KMS-11 (cell line): Measurements from ENCODE around the gene SPG11.
A peak's percentile ranks its signal among the peaks of the same experiment; 100 is the strongest.

Experiments used
- H2AFZ ChIP-seq: fragments of 200-600 bp; sonication (generic); 2 replicates; pipeline ENCODE4 v1.6.1; 2016; ENCODE audit warnings: antibody characterized with exemption, mixed run types, low read depth
- H3K27ac ChIP-seq: fragments of 200-600 bp; sonication (generic); 2 replicates; pipeline ENCODE4 v1.6.1; 2016; ENCODE audit warnings: mild to moderate bottlenecking, mixed run types
- H3K27me3 ChIP-seq: fragments of 200-600 bp; sonication (generic); 2 replicates; pipeline ENCODE4 v1.6.1; 2017; ENCODE audit warnings: mild to moderate bottlenecking, low read depth, mixed run types, moderate library complexity; ENCODE audit not compliant: insufficient read depth
- H3K36me3 ChIP-seq: fragments of 200-600 bp; sonication (generic); 2 replicates; pipeline ENCODE4 v1.6.1; 2017; ENCODE audit warnings: mild to moderate bottlenecking, mixed run types; ENCODE audit not compliant: insufficient read depth
- H3K4me1 ChIP-seq: fragments of 200-600 bp; sonication (generic); 2 replicates; pipeline ENCODE4 v1.6.1; 2016; ENCODE audit warnings: mild to moderate bottlenecking, low read depth, mixed run types; ENCODE audit not compliant: poor library complexity, severe bottlenecking
- H3K4me2 ChIP-seq: fragments of 200-600 bp; sonication (generic); 2 replicates; pipeline ENCODE4 v1.7.0; 2016; ENCODE audit warnings: mild to moderate bottlenecking, mixed run types
- H3K4me3 ChIP-seq: fragments of 200-600 bp; sonication (generic); IDR thresholded peaks from 2 replicates; pipeline ENCODE4 v1.6.1; 2017; ENCODE audit warnings: low read depth, low read length, mixed read lengths; ENCODE audit not compliant: insufficient read depth
- H3K79me2 ChIP-seq: fragments of 200-600 bp; sonication (generic); 2 replicates; pipeline ENCODE4 v1.6.1; 2016; ENCODE audit warnings: low read depth, mixed run types; ENCODE audit not compliant: insufficient read depth
- H3K9ac ChIP-seq: fragments of 200-600 bp; sonication (generic); 2 replicates; pipeline ENCODE4 v1.6.1; 2016; ENCODE audit warnings: mild to moderate bottlenecking, mixed run types
- H4K20me1 ChIP-seq: fragments of 200-600 bp; sonication (generic); 2 replicates; pipeline ENCODE4 v1.6.1; 2016; ENCODE audit warnings: mild to moderate bottlenecking, mixed run types; ENCODE audit not compliant: insufficient read depth
- CTCF ChIP-seq: fragments of 200-600 bp; sonication (generic); conservative IDR thresholded peaks from 2 replicates; pipeline ENCODE4 v1.6.1; 2017; ENCODE audit warnings: low read depth, mild to moderate bottlenecking, antibody characterized with exemption, low read length, moderate library complexity, mixed read lengths

SPG11 gene

GRCh38 chr15:44603126-44603525, 60.3 kb downstream of the SPG11 start:
- H3K4me2 ChIP-seq = no peak overlapping the region
- H4K20me1 ChIP-seq = no peaks in the 10 kb centered on the region
- no peak for TF ChIP-seq CTCF
- H3K27ac ChIP-seq = no peak overlapping the region
- H3K9ac ChIP-seq = no peak overlapping the region
- H3K36me3 ChIP-seq = peaks cover under 1% of the 10 kb centered on the region; the same call in 1 of the 2 replicates
- H3K4me3 ChIP-seq = no peak overlapping the region
- H3K4me1 ChIP-seq = peaks cover 8% of the 10 kb centered on the region
- no peak overlapping the region for H2AFZ ChIP-seq
- H3K27me3 ChIP-seq = no peaks in the 10 kb centered on the region
- H3K79me2 ChIP-seq = no peaks in the 10 kb centered on the region

- H3K4me2 ChIP-seq = no peak overlapping the region
- H3K4me3 ChIP-seq = no peak overlapping the region
- H3K79me2 ChIP-seq = no peaks in the 10 kb centered on the region
- H4K20me1 ChIP-seq = no peaks in the 10 kb centered on the region
- TF ChIP-seq CTCF = no peak
- H2AFZ ChIP-seq = no peak overlapping the region
- no peak overlapping the region for H3K27ac ChIP-seq
- H3K4me1 ChIP-seq = peaks cover 45% of the 10 kb centered on the region
- no peaks in the 10 kb centered on the region for H3K27me3 ChIP-seq
- H3K36me3 ChIP-seq = no peaks in the 10 kb centered on the region
- H3K9ac ChIP-seq = no peak overlapping the region
Measured at GRCh38 chr15:44598892-44599291, 64.6 kb downstream of the SPG11 start.

GRCh38 chr15:44598066-44598465, 65.4 kb downstream of the SPG11 start:
- H3K36me3 ChIP-seq = no peaks in the 10 kb centered on the region
- H3K4me2 ChIP-seq = no peak overlapping the region
- TF ChIP-seq CTCF = no peak
- no peak overlapping the region for H3K9ac ChIP-seq
- peaks cover 51% of the 10 kb centered on the region for H3K4me1 ChIP-seq
- no peaks in the 10 kb centered on the region for H4K20me1 ChIP-seq
- H2AFZ ChIP-seq = no peak overlapping the region
- no peaks in the 10 kb centered on the region for H3K27me3 ChIP-seq
- H3K4me3 ChIP-seq = no peak overlapping the region
- H3K27ac ChIP-seq = 0 out of 2 replicates have a peak overlapping the region, but pooled peaks have one; percentile 9
- H3K79me2 ChIP-seq = no peaks in the 10 kb centered on the region

GRCh38 chr15:44596511-44597010, 66.9 kb downstream of the SPG11 start:
- Histone ChIP-seq H3K27me3 (no peaks in the 10 kb centered on the region), H3K36me3 (no peaks in the 10 kb centered on the region), H3K27ac (peak overlapping the region; percentile 66; the same call in 1 of the 2 replicates)

More at GRCh38 chr15:44596511-44597010, 66.9 kb downstream of the SPG11 start:
- Histone ChIP-seq H3K4me1 (peaks cover 51% of the 10 kb centered on the region), H2AFZ (no peak overlapping the region), H4K20me1 (no peaks in the 10 kb centered on the region), H3K4me3 (no peak overlapping the region), H3K79me2 (no peaks in the 10 kb centered on the region), H3K4me2 (peak overlapping the region; percentile 61), H3K9ac (peak overlapping the region; percentile 14; the same call in 1 of the 2 replicates)
- TF ChIP-seq CTCF = no peak
